ENCODE data around the gene CBFA2T3.
"Not testable (repeated sequence)": the region's sequence is repeated elsewhere in the genome, so short reads cannot be mapped to it uniquely, and the experiment has no call there.

The CBFA2T3 gene

DNA sequence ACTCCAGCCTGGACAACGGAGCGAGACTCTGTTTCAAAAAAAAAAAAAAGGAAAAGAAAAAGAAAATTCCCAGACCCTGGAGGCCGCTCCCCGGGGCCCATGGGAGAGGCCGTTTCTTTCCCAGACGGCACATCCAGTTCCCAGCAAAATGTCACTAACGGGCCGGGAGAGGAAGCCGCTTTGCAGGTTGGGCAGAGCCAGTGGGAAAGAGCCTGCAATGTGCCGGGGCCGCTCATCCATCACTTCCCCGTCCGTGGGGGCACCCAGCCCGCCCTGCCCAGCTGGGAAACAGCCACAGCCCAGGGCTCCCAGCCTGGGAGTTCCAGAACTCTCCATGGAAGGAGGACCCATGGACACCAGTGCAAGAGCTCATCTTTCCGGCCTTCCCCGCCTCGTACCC is 68.7 kb downstream of the CBFA2T3 start:
- no peak for DNase-seq (ENCODE audit: low read depth in 2 of 2)

DNA sequence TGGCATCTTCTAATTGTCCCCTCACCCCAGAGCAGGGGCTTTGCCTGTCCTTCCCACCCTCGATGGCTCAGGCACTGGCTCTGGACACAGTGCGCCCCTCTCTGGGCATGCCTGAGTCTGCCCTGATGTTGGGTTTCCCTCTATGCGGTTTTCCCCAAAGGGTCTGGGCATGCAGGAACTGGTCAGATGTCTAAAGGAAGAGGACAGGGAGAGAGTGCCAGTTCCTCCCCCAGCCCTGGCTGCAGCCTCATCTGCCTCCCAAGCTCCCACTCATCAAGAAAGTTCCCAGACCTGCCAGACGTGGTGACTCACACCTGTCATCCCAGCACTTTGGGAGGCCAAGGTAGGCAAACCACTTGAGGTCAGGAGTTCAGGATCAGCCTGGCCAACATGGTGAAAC is 69.2 kb downstream of the CBFA2T3 start:
- no peak for DNase-seq (ENCODE audit: low read depth in 2 of 2)

DNA sequence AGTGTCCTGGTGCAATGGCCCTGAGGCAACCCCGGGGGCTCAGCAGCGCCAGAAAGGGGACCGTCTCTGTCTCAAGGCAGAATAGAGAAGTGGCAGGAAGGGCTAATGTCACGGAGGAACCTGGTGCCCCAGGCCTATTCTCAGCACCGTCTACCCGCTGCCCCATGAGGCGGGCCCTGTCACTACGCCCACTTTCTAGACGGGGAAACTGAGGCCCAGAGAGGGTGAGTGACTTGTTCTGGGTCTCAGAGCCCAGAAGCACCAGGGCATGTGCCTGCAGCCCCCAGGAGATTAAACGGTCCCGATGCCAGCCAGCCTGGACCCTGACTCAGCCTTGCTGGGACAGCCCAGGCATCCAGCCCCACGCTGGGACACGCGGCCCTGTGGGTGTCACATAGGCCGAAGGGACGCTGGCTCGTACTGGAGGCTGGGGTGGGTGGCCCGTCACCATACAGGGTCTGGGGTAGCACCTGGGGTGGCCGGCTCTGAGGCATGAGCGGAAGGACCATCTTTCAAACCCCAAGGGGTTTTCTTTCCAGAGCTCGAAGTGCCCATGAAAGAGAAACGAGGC is 70.4 kb downstream of the CBFA2T3 start:
- DNase-seq (ENCODE audit: low read depth in 2 of 2) = no peak

DNA sequence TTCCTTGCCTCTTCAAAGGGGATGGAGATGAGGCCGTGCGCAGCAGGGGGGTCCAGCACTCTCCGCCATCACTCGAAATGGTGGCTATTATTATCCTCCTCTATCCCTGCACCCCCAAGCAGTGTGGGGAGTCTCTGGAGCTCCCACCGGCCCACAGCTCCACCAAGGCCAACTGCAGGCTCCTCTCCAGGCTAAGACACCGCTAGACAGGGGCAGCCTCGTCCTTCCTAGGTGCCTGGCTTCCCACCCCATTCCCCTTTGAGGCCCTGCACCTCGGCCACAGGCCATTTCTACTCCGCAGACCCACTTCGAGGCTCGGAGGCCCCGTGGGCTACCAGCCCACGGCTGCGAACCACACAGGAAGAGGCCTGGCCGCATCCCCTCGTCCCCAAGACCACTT is 71.0 kb downstream of the CBFA2T3 start:
- no peak for DNase-seq (ENCODE audit: low read depth in 2 of 2)

DNA sequence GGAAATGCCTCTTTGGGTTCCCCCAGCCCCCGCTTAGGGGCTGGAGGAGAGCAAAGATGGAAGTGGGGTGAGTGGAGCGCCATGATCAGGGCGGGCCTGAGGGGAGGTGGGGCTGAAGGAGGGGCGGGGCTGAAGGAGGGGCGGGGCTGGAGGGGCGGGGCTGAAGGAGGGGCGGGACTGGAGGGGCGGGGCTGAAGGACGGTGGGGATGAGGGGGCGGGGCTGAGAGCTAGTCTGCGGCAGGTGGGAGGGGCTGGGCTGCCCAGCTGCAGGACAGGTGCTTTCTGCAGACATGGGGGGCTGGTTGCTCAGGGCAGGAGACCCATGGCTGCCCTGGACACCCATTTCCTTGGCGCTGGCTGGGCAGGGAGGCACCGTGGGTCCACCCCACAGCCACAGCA is 71.4 kb downstream of the CBFA2T3 start:
- DNase-seq (ENCODE audit: low read depth in 2 of 2) = no peak

DNA sequence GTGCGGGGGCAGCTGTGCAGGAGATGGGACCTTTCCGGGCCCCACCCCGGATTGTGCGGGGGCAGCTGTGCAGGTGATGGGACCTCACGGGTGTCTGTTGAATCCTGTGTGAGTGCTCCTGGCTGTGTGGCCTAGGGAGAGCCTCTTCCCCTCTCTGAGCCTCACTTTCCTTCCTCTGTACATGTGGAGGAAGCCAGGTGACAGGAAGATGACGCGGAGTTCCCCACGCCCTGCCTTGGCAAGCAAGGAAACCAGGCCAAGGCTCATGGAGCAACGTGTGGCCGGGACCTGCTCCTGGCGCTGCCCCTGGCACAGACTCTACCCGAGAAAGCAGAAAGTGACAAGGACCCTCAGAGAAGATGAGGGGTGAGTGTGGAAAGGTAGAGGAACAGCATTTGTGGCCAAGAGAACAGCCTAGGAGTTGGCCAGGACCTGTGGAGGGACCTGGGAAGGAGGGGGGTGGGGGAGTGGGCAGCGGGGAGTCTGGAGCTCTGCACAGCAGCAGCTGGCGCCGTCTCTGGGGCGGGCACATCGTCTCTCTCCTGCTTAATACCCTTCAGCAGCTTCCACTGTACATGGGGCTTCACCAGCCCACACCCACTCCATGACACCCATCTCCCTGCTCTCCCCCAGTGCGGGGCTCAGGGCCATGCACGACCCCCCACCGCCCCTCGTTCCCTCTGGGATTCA is 72.2 kb downstream of the CBFA2T3 start:
- no peak for DNase-seq (ENCODE audit: low read depth in 2 of 2)

DNA sequence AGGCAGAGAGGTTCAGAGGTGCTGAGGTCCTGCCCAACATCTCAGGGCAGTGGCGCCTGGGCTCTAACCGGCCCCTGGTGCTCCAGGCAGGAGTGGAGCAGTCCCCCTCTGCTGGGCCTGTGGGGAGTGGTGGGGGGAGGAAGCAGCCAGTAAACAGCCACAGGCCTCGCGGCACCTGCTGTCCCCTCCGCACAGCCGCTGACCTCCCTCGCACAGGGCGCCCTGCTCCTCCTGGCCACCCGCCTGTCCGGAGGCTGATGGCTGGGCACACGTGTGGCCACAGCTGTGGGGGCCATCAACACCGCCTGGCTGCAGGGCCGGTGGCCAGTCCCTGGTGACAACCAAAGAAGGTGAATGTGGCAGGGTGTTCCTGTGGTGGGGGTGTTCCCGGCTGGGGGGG is 73.7 kb downstream of the CBFA2T3 start:
- DNase-seq (ENCODE audit: low read depth in 2 of 2) = no peak

DNA sequence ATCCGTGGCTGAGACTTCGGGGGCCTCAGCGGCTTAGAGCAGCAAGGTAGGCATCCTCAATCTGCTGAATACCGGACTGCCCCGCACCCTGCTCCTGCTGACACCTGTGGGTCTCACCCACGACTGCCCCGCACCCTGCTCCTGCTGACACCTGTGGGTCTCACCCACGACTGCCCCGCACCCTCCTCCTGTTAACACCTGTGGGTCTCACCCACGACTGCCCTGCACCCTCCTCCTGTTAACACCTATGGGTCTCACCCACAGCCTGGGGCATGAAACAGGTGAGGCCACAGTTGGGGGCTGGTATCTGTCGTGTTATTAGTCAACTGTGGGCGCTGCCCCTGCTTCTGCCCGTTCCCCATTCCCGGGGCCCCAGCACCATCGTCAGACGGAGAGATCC is 74.3 kb downstream of the CBFA2T3 start:
- no peak for DNase-seq (ENCODE audit: low read depth in 2 of 2)

DNA sequence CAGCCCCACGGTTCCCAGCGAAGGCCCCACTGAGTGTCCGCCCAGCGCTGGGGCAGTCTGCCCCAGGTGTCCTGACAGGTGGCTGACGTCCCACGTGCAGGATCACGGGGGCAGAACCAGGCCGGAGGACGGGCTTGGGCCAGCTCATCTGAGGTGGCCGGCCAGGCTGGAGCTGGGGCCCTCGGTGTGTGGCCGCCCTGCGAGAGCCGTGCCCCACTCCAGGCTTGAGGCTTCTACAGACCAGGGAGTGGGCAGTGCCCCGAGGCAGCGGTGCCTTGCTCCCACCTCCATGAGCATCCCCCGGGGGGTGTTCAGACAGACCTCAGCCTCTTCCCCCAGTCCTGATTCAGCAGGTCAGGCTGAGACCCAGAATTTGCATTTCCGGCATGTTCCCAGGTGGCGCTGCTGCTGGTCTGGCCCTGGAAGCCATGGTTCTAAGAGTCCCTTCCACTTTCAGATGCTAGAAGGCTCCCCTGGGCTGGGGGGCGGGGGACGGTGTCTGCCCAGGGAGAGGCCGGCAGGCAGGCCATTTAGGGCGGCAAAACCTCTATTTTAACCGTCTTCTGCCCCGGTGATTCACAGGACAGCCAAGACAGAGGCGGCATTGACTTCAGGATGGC is 75.2 kb downstream of the CBFA2T3 start:
- no peak for DNase-seq (ENCODE audit: low read depth in 2 of 2)

DNA sequence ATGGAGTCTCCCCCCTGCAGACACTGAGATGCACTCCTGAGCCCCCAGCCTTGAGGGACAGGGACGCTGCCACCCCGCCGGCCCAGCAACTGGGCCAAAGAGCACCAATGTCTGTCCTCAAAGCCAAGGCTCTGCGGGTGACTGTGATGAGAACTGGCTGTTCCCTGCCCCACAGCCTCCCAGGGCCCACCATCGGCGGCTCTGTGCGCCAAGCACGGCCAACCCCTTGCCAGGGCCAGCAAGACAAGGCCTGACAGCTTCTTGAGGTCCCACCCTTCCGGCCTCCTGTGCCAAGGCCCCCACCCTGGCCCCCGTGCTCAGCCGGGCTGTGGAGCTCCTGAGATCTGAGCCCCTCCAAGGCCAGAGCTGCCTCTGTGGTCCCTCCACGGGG is 76.3 kb downstream of the CBFA2T3 start:
- DNase-seq (ENCODE audit: low read depth in 2 of 2) = no peak

DNA sequence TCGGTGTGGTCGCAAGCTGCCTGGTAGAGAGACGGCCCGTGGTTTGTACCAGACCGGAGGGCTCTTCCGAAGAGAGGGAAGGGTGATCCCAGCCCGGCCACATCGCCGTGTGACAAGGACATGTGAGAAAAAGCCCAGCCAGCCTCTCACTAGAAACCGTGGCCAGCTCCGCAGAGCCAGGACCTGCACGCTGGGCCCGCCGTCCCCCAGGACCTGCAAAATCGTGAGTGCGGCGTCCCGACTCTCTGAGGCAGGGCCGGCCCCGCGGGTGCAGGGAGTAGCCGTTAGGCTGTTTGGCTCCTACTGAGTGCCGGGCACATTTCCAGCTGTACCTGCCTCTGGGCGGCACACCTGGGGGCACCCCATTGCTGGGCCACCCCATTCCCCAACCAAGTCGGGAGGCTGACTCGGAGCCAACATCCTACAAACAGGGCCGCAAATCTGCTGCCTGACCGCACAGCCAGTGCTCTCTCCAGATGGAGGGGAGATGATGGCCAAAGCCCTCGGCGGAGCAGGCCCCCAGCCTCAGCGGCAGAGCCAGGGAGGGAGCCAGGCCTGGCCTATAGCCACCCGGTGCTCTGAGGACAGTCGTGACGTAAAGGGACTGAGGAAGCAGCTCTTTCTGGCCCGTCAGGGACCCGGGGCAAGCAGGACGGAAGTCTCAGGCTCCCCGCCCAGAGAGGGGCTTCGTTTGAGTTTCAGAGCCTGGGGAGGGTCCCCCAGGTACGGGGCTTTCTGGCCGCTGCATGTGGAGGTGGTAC is 76.9 kb downstream of the CBFA2T3 start:
- no peak for DNase-seq (ENCODE audit: low read depth in 2 of 2)

DNA sequence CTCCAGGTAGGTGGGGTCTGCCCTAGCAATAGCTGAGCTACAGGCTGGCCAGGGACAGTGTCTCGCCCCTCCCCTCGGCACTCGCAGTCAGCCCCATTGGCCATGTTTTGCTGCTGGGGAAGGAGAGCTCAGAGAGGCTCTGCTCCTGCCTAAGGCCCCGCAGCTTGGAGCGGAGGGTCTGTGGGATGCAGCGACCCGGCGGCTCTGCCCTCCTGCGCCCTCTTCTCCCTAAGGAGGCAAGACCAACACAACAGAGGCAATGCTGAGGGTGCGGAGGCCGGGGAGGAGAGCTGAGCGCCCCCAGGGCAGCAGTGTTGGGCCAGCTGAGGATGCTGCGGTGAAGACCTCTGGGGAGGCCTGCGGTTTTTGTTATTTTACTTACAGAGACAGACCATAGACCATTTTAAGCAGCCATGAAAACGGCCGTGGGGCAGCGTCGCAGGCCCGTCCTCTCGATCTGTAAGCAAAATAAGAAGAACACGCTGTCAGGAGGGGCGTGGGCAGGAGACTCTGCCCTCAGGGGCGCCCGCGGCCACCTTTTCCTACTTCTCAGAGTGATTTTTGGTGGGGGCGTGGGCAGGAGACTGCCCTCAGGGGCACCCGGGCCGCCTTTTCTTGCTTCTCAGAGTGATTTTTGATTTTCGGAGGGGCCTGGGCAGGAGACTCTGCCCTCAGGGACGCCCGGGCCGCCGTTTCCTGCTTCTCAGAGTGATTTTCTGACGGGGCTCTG is 79.1 kb downstream of the CBFA2T3 start:
- DNase-seq (ENCODE audit: low read depth in 2 of 2) = no peak

DNA sequence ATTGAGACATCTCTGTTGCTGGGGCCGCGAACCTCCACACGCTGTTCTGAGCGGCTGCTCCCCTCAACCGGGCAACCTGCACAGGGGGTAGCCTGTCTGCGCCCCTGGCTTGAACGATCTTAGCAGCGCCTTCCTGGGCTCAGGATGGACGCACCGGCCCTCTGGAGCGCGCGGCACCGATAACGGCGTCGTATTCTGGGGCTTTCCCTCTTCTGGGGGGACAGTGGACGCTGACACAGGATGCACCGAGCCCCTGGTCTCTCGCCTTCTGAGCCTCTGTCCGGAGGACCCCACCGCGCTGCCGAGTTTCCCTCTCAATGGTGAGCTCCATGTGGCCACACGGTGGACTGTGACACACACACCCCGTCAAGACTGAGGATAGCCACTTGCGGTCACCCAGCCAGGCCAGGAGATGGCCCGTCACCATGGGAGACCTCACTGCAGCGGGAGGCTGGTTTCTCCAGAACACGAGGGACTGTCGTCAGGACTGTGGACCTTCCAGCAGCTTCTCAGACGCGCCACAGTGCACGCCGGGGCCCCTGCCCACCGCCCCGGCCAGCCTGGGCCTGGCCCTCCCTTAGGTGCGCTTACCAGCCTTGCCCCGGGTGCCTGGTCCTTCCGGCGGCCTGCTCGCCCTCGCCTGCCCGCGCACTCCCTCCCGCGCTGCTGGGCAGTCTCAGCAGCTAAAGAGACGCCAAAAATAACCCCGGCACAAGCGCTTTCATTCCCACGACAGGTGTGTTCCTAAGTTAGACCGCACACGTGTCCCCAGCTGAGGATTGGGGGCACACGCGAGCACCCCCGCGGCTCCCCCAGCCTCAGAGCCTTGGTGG is 80.6 kb downstream of the CBFA2T3 start:
- DNase-seq (ENCODE audit: low read depth in 2 of 2) = no peak

DNA sequence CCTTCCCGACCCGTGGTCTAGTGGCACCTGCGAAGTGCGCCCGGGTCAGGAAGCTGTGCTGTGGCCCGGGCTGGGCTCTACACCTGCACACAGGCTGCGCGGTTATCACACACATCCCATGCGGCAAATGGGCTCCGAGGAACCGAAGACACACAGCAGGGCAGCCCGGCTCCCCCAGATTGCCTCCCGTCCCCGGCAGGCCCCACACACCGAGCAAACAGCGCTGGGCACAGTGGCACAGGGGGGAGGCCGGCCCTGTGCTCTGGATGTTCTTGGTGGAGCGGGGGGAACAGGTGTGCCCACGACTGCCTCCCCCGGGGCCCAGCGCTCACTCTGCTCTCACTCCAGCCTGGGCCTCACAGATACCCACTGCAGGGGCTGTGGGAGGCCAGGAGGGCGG is 81.7 kb downstream of the CBFA2T3 start:
- no peak for DNase-seq (ENCODE audit: low read depth in 2 of 2)

DNA sequence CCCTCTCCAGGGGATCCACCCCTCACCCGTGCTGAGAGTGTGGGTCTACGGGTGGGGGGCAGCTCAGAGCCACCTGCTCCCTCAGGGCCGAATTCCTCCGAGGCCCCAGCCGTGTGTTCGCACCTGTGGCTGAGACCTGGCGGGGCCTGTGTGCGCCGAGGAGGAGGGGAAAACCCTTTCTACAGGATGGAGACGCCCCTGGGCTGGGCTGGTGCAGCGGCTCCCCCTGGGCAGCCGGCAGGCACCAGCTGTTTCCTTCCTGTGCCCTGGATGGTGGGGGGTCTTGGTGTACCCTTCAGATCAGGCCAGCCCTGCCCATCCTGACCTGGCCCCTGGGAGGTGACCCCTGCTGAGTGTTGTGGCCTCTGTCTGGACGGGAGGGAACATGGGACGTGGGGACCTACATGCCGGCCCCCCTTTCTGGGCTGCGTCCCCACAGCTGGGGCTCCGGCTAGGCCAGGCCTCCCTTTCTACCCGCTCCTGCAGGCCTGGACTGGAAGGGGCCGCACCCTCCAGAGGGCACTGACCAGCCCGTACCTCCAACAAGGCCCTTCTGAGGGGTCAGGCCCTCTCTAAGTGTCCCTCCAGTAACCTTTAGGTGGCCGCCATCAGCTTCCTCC is 82.2 kb downstream of the CBFA2T3 start:
- DNase-seq (ENCODE audit: low read depth in 2 of 2) = no peak

DNA sequence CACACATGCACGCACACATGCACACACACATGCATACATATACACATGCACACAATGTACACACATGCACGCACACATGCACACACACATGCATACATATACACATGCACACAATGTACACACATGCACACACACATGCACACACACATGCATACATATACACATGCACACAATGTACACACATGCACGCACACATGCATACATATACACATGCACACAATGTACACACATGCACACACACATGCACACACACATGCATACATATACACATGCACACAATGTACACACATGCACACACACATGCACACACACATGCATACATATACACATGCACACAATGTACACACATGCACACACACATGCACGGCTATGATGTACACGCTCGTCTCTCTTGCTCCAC is 82.7 kb downstream of the CBFA2T3 start:
- DNase-seq (ENCODE audit: low read depth in 2 of 2) = not testable (repeated sequence)

DNA sequence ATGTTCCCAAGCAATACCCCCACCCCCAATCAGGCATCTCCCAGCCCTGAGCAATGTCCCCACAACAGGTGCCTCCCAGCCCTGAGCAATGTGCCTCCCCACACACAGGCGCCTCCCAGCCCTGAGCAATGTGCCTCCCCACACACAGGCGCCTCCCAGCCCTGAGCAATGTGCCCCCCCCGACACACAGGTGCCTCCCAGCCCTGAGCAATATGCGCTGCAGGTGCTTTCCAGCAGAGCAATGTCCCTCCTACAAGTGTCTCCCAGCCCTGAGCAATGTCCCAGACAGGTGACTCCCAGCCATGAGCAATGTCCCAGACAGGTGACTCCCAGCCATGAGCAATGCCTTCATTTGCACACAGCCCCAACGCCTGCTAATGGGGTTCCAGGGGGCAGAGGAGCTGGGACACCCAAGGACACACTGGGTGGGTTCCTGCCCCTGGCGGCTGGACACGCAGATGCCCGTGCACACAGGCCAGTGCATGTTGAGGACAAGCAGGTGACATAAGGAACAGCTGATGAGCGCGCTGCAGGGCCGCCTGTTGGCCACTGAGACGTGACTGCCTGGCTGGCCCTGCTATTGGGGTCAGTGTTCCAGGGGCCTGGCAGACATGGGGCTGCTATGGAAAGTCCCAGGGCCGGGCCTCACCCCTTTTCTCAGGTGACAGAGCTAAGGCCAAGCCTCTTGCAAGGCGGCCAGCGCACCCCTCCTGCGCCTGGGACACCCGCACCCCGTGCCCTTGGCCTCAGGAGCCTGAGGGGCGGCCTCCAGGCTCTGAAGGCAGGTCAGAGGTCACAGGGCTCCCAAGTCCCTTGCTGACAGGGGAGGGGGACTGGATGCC is 83.7 kb downstream of the CBFA2T3 start:
- DNase-seq (ENCODE audit: low read depth in 2 of 2) = no peak

DNA sequence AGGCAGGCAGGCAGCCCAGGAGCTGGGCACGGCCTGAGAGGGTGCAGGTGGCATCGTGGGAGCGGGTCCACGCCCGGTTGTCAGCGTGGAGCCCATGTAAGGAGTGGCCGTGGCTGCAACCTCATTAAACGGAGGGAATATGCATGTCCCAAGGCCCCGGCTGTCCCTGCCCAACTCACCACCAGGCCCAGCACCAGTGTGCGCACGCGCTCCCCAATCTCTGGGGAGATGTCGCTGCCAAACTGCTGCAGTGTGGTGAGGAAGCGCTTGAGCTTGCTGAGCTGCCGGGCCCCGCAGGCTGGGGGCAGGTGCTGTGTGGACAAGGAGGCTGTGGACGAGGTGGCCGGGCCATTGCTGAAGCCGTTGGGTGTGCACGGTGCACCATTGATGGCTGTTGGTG is 84.9 kb downstream of the CBFA2T3 start:
- no peak for DNase-seq (ENCODE audit: low read depth in 2 of 2)

DNA sequence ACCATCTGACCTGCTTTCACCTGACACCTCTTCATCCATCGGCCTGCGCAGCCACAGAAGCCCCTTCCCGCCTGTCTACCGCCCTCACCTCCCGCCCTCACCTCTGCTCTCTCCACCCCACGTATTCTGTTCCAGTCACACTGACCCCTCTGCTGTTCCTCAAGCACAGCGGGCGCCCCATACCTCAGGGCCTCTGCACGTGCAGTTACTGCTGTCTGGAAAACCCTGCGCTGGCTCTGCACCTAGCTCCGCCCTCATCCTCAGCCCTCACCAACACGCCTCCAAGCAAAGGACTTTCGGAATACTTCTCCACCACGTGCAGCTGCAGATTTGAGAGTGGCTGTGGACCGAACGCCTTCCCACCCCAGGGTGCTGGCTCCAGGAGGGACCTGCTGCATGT is 85.9 kb downstream of the CBFA2T3 start:
- no peak for DNase-seq (ENCODE audit: low read depth in 2 of 2)

All from fibroblast of skin of left quadriceps (primary cell).